ENCODE results near the gene CYP2A6. TPM values are rescaled to one million over a fixed set of nuclear protein-coding genes. Genes with fewer than 3 reads are reported as not detected.
"Not testable (repeated sequence)": the region's sequence is repeated elsewhere in the genome, so short reads cannot be mapped to it uniquely, and the experiment has no call there.

CYP2A6 gene
- polyA plus RNA-seq, 4 donors, result 0.04 to 0.18 TPM; not detected in 2

GRCh38 chr19:40864739-40865496 lies 14.7 kb upstream of the CYP2A6 start:
- H3K27me3 ChIP-seq (ENCODE audit: control insufficient read depth in 3 of 3, insufficient read depth in 3 of 3, low read length in 3 of 3); H3K4me3 ChIP-seq (ENCODE audit: low read depth in 1 of 3, low read length in 3 of 3); FAIRE-seq; H3K9me3 ChIP-seq (ENCODE audit: control insufficient read depth in 2 of 2, insufficient read depth in 1 of 2, low read depth in 1 of 2, low read length in 1 of 2); H3K4me1 ChIP-seq (ENCODE audit: control insufficient read depth in 3 of 3, insufficient read depth in 2 of 3, low read depth in 1 of 3, low read length in 2 of 3); H3K36me3 ChIP-seq (ENCODE audit: control insufficient read depth in 3 of 3, insufficient read depth in 2 of 3, low read depth in 1 of 3, low read length in 3 of 3): not testable (repeated sequence)
- WGBS, 3 donors, result 49 to 56% (median 51%) methylated on average over 8 to 9 of the region's 9 CpGs
- H3K27ac ChIP-seq (ENCODE audit: low read depth in 1 of 3, low read length in 2 of 3), result peak overlapping the region in 1 of 3 donors; percentile 61
- peak in 1 of 2 donors; percentile 53 for DNase-seq

- Histone ChIP-seq H3K9me3 (ENCODE audit: control insufficient read depth in 2 of 2, insufficient read depth in 1 of 2, low read depth in 1 of 2, low read length in 1 of 2) (no peaks in the 10 kb centered on the region), H3K36me3 (ENCODE audit: control insufficient read depth in 3 of 3, insufficient read depth in 2 of 3, low read depth in 1 of 3, low read length in 3 of 3) (no peaks in the 10 kb centered on the region), H3K27me3 (ENCODE audit: control insufficient read depth in 3 of 3, insufficient read depth in 3 of 3, low read length in 3 of 3) (no peaks in the 10 kb centered on the region), H3K4me1 (ENCODE audit: control insufficient read depth in 3 of 3, insufficient read depth in 2 of 3, low read depth in 1 of 3, low read length in 2 of 3) (peaks cover 0 to 7% (median 0%) of the 10 kb centered on the region in 3 donors), H3K27ac (ENCODE audit: low read depth in 1 of 3, low read length in 2 of 3) (no peak overlapping the region), H3K4me3 (ENCODE audit: low read depth in 1 of 3, low read length in 3 of 3) (no peak overlapping the region)
- WGBS, 3 donors, result 86 to 94% (median 89%) methylated on average over 4 of the region's 4 CpGs
- DNase-seq (peak in 1 of 2 donors; percentile 47), FAIRE-seq (no peak)
These were observed 12.5 kb upstream of the CYP2A6 start for GRCh38 chr19:40862785-40863184.

GRCh38 chr19:40862333-40862732 lies 12.1 kb upstream of the CYP2A6 start:
- H3K27ac ChIP-seq (ENCODE audit: low read depth in 1 of 3, low read length in 2 of 3), result no peak overlapping the region
- FAIRE-seq, result no peak
- WGBS, 3 donors, result 92 to 99% (median 95%) methylated on average over 3 of the region's 3 CpGs

GRCh38 chr19:40858109-40858508 lies 7.9 kb upstream of the CYP2A6 start:
- no peak overlapping the region for H3K4me3 ChIP-seq (ENCODE audit: low read depth in 1 of 3, low read length in 3 of 3)
- H3K9me3 ChIP-seq (ENCODE audit: control insufficient read depth in 2 of 2, insufficient read depth in 1 of 2, low read depth in 1 of 2, low read length in 1 of 2), result no peaks in the 10 kb centered on the region
- H3K27ac ChIP-seq (ENCODE audit: low read depth in 1 of 3, low read length in 2 of 3), result no peak overlapping the region
- H3K27me3 ChIP-seq (ENCODE audit: control insufficient read depth in 3 of 3, insufficient read depth in 3 of 3, low read length in 3 of 3), result no peaks in the 10 kb centered on the region
- no peak for DNase-seq
- WGBS, 3 donors, result 82 to 92% (median 89%) methylated on average over 5 of the region's 5 CpGs
- no peaks in the 10 kb centered on the region for H3K36me3 ChIP-seq (ENCODE audit: control insufficient read depth in 3 of 3, insufficient read depth in 2 of 3, low read depth in 1 of 3, low read length in 3 of 3)
- H3K4me1 ChIP-seq (ENCODE audit: control insufficient read depth in 3 of 3, insufficient read depth in 2 of 3, low read depth in 1 of 3, low read length in 2 of 3), result peaks cover 0 to 3% (median 0%) of the 10 kb centered on the region in 3 donors
- no peak for FAIRE-seq

More at GRCh38 chr19:40862333-40862732, 12.1 kb upstream of the CYP2A6 start:
- Histone ChIP-seq H3K36me3 (ENCODE audit: control insufficient read depth in 3 of 3, insufficient read depth in 2 of 3, low read depth in 1 of 3, low read length in 3 of 3) (no peaks in the 10 kb centered on the region), H3K9me3 (ENCODE audit: control insufficient read depth in 2 of 2, insufficient read depth in 1 of 2, low read depth in 1 of 2, low read length in 1 of 2) (no peaks in the 10 kb centered on the region), H3K27me3 (ENCODE audit: control insufficient read depth in 3 of 3, insufficient read depth in 3 of 3, low read length in 3 of 3) (no peaks in the 10 kb centered on the region), H3K4me3 (ENCODE audit: low read depth in 1 of 3, low read length in 3 of 3) (no peak overlapping the region), H3K4me1 (ENCODE audit: control insufficient read depth in 3 of 3, insufficient read depth in 2 of 3, low read depth in 1 of 3, low read length in 2 of 3) (peaks cover 0 to 7% (median 0%) of the 10 kb centered on the region in 3 donors)
- DNase-seq, result no peak

- peak; percentile 40 for DNase-seq
- not testable (repeated sequence) for H3K9me3 ChIP-seq (ENCODE audit: control insufficient read depth in 2 of 2, insufficient read depth in 1 of 2, low read depth in 1 of 2, low read length in 1 of 2); H3K4me1 ChIP-seq (ENCODE audit: control insufficient read depth in 3 of 3, insufficient read depth in 2 of 3, low read depth in 1 of 3, low read length in 2 of 3); FAIRE-seq; H3K27me3 ChIP-seq (ENCODE audit: control insufficient read depth in 3 of 3, insufficient read depth in 3 of 3, low read length in 3 of 3); H3K36me3 ChIP-seq (ENCODE audit: control insufficient read depth in 3 of 3, insufficient read depth in 2 of 3, low read depth in 1 of 3, low read length in 3 of 3); H3K27ac ChIP-seq (ENCODE audit: low read depth in 1 of 3, low read length in 2 of 3); H3K4me3 ChIP-seq (ENCODE audit: low read depth in 1 of 3, low read length in 3 of 3)
- WGBS, 3 donors, result 13 to 64% (median 29%) methylated on average over 2 of the region's 3 CpGs
These were observed 2.4 kb upstream of the CYP2A6 start for GRCh38 chr19:40852467-40853152.

- DNase-seq; H3K4me1 ChIP-seq (ENCODE audit: control insufficient read depth in 3 of 3, insufficient read depth in 2 of 3, low read depth in 1 of 3, low read length in 2 of 3); H3K9me3 ChIP-seq (ENCODE audit: control insufficient read depth in 2 of 2, insufficient read depth in 1 of 2, low read depth in 1 of 2, low read length in 1 of 2); FAIRE-seq; H3K27ac ChIP-seq (ENCODE audit: low read depth in 1 of 3, low read length in 2 of 3); H3K4me3 ChIP-seq (ENCODE audit: low read depth in 1 of 3, low read length in 3 of 3); H3K27me3 ChIP-seq (ENCODE audit: control insufficient read depth in 3 of 3, insufficient read depth in 3 of 3, low read length in 3 of 3); H3K36me3 ChIP-seq (ENCODE audit: control insufficient read depth in 3 of 3, insufficient read depth in 2 of 3, low read depth in 1 of 3, low read length in 3 of 3): not testable (repeated sequence)
- 86 to 95% (median 91%) methylated on average over 7 to 8 of the region's 8 CpGs for WGBS, 3 donors
These were observed 3.5 kb downstream of the CYP2A6 start for GRCh38 chr19:40846722-40847121.

- peak; percentile 28 to 70 for DNase-seq
- not testable (repeated sequence) for FAIRE-seq; H3K4me3 ChIP-seq (ENCODE audit: low read depth in 1 of 3, low read length in 3 of 3)
These were observed 6.6 kb downstream of the CYP2A6 start for GRCh38 chr19:40843653-40844052.

GRCh38 chr19:40842997-40843652 lies 7.1 kb downstream of the CYP2A6 start:
- not testable (repeated sequence) for H3K4me3 ChIP-seq (ENCODE audit: low read depth in 1 of 3, low read length in 3 of 3); FAIRE-seq; H3K36me3 ChIP-seq (ENCODE audit: control insufficient read depth in 3 of 3, insufficient read depth in 2 of 3, low read depth in 1 of 3, low read length in 3 of 3); H3K27me3 ChIP-seq (ENCODE audit: control insufficient read depth in 3 of 3, insufficient read depth in 3 of 3, low read length in 3 of 3); H3K9me3 ChIP-seq (ENCODE audit: control insufficient read depth in 2 of 2, insufficient read depth in 1 of 2, low read depth in 1 of 2, low read length in 1 of 2); DNase-seq; H3K4me1 ChIP-seq (ENCODE audit: control insufficient read depth in 3 of 3, insufficient read depth in 2 of 3, low read depth in 1 of 3, low read length in 2 of 3)
- WGBS, 3 donors, result 37 to 41% (median 38%) methylated on average over 9 to 10 of the region's 12 CpGs
- peak overlapping the region in 1 of 3 donors; percentile 1 for H3K27ac ChIP-seq (ENCODE audit: low read depth in 1 of 3, low read length in 2 of 3)

More at GRCh38 chr19:40843653-40844052, 6.6 kb downstream of the CYP2A6 start:
- not testable (repeated sequence) for H3K9me3 ChIP-seq (ENCODE audit: control insufficient read depth in 2 of 2, insufficient read depth in 1 of 2, low read depth in 1 of 2, low read length in 1 of 2); H3K36me3 ChIP-seq (ENCODE audit: control insufficient read depth in 3 of 3, insufficient read depth in 2 of 3, low read depth in 1 of 3, low read length in 3 of 3); H3K27me3 ChIP-seq (ENCODE audit: control insufficient read depth in 3 of 3, insufficient read depth in 3 of 3, low read length in 3 of 3); H3K4me1 ChIP-seq (ENCODE audit: control insufficient read depth in 3 of 3, insufficient read depth in 2 of 3, low read depth in 1 of 3, low read length in 2 of 3)
- peak overlapping the region in 1 of 3 donors; percentile 1 for H3K27ac ChIP-seq (ENCODE audit: low read depth in 1 of 3, low read length in 2 of 3)
- WGBS, 3 donors, result 3 to 7% (median 6%) methylated on average over 13 to 16 of the region's 19 CpGs

Data from small intestine (tissue), 7 donors.